Hematopoietic multipotent progenitor cell treated with erythropoietin and hydrocortisone succinate and interleukin-3 and kit ligand, for 4 days (in vitro differentiated cells): Measurements from ENCODE around the gene TMEM178B.
"Not testable (repeated sequence)": the region's sequence is repeated elsewhere in the genome, so short reads cannot be mapped to it uniquely, and the experiment has no call there.

Experiments used
- DNase-seq: peaks from one replicate; pipeline ENCODE4 v3.0.0-alpha.2; 2015

Gene TMEM178B

GRCh38 chr7:141359740-141360415 lies 286.0 kb downstream of the TMEM178B start:
- DNase-seq, result no peak

GRCh38 chr7:141360416-141360760 lies 286.5 kb downstream of the TMEM178B start:
- no peak for DNase-seq

- no peak for DNase-seq
Observed at GRCh38 chr7:141360803-141361202, 286.9 kb downstream of the TMEM178B start.

DNA sequence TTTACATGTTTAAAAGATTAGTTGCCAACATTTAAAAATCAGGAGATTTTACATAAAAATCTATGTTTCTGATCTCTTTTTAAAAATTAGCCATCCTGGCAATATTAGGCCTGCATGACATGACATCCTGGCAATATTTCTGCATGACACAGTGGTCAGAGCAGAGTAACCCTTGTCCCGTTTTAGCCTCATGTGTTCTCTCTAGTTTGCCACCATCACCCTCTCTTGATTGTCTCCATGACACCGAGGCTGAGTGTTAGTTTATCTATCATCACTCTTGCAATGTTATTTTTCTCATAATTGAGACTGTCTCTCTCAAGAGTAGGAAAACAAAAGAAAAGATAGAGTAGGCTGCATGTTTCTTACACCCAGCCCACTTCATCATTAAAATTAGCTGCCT lies 287.6 kb downstream of the TMEM178B start:
- no peak for DNase-seq

DNA sequence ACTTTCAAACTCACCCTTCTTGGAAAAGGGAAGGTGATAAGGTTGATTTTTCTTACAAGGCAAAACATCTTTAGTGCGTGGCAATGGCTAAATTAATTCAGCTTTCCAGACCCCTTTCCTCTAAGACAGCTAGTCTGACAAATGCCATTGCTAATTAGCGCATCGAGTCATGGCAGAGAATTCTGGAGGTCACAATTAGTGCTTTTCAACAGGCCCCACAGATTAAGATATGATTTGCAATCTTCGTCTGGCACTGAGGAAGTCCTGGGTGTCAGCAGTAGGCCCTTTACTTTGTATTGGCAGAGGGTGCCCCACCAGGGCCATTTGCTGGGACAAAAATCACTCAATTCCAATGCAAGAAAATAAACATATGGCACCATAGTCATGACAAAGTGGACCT lies 288.1 kb downstream of the TMEM178B start:
- DNase-seq, result no peak

DNA sequence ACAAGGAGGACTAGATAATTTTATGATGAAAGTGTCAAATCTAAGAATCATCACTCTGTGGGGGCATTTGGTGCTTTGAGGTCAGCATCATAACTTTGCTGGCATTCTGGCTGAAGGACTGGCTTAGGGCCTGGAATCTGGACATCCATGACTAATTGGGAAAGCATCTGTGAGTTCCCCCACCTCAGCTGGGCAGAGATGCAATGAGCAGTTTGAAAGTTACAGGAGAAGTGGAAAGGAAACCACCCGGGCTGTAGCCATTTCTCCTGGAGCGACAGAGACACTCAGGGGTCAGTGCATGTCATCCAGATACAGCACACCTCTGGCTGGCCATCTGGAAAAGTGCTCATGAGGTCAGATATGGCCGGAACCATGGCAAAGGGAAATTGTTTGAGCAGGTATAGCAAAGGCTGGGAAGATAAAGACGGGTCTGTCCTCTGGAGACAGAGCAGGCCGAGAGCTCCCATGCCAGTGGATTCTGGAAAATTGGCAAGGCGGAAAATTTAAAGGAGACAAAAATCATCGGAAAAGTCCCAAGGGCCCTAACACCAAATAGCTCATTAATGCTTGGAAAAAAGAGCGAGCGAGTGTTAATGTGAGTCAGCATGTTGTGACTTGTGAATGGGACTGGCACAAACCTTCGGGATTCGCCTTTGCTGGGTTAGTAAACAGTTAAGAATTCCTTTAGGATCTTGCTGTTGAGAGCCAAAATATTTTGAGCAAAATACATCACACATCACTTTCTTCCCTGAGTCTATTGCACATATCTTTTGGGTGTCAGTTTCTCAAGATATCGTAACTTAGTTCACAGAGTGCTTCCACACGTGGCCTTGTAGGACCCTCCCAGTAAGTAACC lies 288.9 kb downstream of the TMEM178B start:
- no peak for DNase-seq

DNA sequence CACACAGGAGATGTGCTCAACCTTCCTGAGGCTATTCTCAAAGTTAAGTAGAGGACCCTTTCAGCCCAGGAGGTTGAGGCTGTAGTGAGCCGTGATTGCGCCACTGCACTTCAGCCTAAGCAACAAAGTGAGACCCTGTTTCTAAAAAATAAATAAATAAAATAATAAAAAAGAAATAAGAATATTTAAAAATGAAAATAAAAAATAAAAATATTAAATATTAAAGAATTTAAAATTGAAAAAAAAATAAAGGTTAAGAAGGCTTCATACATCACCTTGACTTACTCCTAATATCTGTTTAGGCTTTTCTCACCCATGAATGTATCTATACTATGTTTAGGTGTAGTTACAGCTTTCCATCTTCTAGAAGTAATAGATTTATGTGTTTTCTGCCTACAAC lies 289.9 kb downstream of the TMEM178B start:
- no peak for DNase-seq

DNA sequence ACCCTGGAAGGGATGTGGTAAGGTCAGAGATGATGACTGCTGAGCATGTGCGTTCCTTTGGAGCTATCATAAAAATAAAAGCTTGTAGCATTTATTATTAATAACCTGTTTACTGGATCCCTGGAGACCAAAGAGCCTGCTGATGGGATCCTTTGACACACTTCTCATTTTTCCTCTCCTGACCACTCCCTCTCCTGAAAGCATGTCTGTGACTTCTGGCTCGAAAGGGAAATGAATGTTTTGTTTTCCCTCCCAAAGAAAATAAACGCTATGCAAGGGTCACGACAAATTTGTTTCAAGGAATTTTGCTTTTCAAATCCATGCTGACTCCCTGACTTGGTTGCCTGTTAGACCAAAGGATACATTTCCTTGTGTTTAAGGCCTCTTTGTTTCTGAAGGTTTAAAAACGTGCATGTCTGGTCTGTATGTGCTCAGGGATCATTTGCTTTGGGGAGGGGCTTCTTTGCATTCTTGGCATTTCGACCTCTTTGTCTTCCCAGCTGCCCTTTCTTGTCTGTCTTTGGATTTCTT lies 292.3 kb downstream of the TMEM178B start:
- no peak for DNase-seq

DNA sequence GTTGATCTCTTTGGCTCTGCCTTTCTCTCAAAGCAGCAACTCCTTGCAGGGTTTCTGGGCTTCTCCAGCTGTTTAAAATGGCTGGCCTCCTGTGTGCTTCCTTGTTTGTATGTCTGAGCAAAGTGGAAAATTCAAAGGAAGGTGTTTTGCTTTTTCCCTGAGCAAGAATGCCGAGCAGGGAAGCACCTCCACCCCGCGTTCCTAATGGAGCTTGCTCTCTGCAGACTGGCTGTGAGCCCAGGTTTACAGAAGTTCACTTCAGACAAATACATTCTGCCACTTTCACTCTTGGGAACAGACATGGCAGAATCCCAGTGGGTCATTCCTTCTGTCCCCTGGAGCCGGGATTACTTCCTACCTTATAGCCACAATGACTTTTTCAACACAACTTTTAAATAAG lies 295.6 kb downstream of the TMEM178B start:
- DNase-seq, result no peak

GRCh38 chr7:141370178-141370577 lies 296.3 kb downstream of the TMEM178B start:
- no peak for DNase-seq

- no peak for DNase-seq
Observed at GRCh38 chr7:141370650-141371049, 296.8 kb downstream of the TMEM178B start.

- DNase-seq, result no peak
Observed at GRCh38 chr7:141374425-141374824, 300.6 kb downstream of the TMEM178B start.

DNA sequence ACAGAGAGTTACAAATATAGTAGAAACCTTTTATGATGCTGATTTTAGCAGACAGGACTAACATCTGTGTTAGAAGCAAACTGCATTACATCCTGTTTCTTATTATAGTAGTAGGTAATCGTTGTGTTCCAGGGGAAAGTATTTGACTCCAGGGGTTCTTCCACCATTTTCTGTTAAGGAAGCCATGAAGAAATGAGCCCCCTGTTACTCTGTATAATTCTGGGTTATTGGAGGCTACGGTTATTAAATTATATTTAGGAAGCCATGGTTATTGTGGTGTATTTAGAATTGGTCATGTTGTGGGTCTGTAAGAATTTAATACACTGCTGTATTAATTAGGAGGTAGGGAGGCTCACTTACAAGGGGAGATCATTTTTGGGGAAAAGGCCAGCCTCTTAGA lies 301.6 kb downstream of the TMEM178B start:
- no peak for DNase-seq

DNA sequence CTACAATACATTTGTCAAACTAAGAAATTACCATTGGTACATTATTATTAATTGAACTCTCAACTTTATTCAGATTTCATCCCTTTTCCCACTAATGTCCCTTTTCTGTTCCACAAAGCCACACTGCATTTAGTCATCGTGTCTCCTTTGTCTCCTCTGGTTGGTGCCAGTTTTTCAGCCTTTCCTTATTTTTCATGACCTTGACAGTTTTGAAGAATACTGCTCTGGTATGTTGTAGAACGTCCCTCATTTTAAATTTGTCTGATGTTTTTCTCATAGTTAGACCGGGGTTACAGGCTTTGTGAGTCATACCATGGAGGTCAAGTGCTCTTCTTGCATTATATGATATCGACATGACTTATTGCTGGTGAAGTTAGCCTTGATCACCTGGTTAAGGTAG lies 304.0 kb downstream of the TMEM178B start:
- no peak for DNase-seq

DNA sequence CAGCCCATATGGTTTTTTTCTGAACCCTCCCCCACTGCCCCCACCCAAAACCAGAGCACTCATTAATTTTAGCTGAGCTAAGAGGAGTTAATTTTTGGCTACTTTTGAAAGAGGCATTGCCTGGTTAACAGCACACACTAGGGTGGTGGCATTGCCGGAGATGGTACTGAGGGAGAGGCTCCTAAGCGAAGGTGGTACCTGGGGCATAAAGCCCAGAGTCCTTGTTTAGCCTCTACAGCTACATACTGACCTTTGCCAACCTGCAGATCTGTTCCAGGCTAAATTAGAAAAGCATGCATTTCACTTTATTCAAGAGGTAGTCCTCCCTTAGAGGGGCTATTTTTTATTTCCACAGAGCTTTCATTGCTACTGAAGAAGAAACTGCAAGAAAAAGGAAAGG lies 304.5 kb downstream of the TMEM178B start:
- DNase-seq, result no peak

DNA sequence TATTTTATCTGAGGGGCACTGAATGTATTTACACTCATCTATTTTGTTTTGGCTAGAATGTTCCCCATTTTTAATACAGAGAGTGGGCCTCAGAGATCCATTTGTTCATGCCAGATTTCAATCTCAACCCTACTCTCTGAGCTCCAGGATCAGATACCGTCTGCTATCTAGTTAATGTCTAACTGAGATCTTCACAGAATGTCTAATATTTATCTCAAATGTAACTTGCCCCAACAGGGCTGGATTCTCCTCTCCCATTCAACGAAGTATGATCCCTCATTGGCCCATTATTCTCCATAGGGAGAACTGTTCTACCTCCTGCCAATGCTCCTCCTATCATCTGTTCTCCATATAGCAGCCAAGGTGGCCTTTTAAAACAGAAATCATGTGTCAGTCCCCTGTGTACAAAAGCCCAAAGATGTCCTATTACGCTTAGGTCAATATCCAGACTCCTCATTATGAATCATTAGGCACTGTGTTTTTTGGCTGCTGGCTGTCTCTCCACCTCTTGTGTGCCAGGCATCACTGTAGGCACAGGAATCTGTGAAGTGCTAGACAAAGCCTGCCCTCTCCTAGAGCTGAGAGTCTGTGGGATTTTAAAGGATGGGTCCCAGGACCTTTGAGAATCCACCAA lies 308.0 kb downstream of the TMEM178B start:
- DNase-seq, result no peak

- not testable (repeated sequence) for DNase-seq
Observed at GRCh38 chr7:141383356-141383755, 309.5 kb downstream of the TMEM178B start.

DNA sequence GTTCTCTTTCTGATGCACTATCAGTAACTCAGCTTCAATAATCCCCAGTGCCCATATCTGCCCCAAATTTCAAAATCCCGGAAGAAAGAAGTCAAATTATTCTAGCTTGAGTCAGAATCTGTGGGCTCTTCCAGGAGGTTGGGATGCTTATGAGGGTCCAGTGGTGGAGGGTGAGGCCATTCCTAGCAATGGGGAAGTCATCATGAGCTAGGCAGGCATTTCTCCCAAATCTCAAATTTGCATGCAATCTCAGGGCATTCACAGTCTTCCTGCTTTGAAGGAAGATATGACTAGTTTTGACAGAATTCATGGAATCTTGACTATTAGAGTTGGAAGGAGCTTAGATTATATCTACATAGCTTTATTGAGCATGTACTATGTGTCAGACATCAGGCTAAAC lies 313.0 kb downstream of the TMEM178B start:
- DNase-seq, result no peak

DNA sequence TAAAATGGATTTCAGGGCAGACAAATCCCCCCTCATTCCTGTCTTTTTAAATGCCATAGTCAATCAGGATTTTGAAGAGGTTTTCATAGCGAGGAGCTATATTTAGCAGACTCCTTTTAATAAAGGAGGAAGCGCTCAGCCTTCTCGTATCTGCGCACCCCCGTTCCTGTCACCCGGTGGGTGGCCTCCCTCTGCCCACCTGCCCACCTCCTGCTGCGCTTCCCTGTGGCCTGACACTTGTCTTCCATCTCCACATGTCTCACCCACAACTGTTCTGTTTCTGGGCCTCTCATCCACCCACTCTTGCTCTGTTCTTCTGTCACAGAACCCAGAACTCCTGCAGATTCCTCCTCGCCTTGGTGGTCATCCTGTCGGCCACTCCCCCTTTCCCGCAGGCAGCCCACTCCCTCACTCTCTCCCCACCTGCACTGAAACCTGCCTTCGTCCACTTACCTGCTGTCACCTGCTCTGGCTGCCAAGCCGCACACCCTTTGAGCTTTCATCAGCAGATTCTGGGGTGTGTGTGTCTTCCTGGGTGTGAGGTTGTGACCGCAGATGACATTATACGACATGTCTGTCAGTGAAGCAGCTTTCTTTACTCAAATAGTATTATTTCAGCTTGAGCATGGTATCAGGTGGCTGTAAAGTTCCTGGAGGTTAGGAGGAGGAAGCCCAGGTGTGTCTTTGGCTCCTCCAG lies 313.8 kb downstream of the TMEM178B start:
- no peak for DNase-seq

GRCh38 chr7:141389140-141389796 lies 315.4 kb downstream of the TMEM178B start:
- no peak for DNase-seq

DNA sequence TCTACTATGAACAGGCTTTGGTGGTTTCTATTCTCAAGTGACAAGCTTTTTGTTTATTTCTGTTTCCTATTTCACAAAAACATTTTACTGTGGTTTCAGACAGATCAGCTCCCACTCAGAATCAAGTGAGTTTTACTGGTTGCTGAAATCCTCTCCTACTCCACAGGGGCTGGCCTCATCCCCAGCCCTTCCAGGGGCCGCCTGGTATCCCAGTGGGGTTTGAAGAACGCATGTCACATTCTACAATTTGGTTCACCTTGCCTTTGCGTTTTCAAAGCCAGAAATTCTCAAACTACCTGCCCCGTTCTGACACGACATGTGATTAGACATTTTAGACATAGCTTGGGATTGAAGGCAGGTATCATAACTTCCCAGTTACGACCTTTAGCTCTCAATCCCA lies 316.5 kb downstream of the TMEM178B start:
- DNase-seq, result no peak

DNA sequence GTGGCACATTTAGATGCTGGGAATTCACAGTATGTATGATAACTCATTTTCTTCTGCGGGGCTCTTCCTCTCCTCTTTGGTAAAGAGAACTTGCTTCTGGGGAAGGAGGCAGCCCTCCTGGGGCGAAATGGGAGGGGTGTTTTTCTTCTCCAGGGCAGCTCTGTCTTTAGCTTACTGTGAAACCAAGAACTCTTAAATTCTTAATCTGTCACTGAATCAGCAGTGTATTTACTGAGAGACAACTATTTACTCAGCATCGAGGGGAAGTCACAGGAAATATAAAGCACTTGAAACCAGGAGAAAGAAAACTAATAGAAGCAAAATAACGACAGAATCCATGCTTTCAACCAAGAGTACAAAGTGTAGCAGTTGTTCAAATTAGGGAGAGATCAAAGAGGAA lies 319.2 kb downstream of the TMEM178B start:
- DNase-seq, result no peak
